Parathyroid adenoma (tissue), 2 donors: ENCODE data around the gene BPNT1.

Source experiments
- H2AFZ ChIP-seq: fragments of 300-600 bp; sonication (generic); one replicate; pipeline ENCODE4 v1.7.0; 2017; ENCODE audit warnings: antibody characterized with exemption, mild to moderate bottlenecking
- H3K27ac ChIP-seq: fragments of 300-600 bp; sonication (generic); one replicate; pipeline ENCODE4 v1.7.0; 2017
- H3K27me3 ChIP-seq: fragments of 300-600 bp; sonication (generic); one replicate; pipeline ENCODE4 v1.7.0; 2017; ENCODE audit warnings: low read length; ENCODE audit not compliant: control insufficient read depth, insufficient read depth
- H3K36me3 ChIP-seq: fragments of 300-600 bp; sonication (generic); one replicate; pipeline ENCODE4 v1.7.0; 2017; ENCODE audit warnings: low read length; ENCODE audit not compliant: control insufficient read depth, insufficient read depth
- H3K4me1 ChIP-seq: fragments of 300-600 bp; sonication (generic); one replicate; pipeline ENCODE4 v1.7.0; 2017; ENCODE audit warnings: control low read depth
- H3K4me2 ChIP-seq: fragments of 300-600 bp; sonication (generic); one replicate; pipeline ENCODE4 v1.7.0; 2017; ENCODE audit warnings: low read length
- H3K4me3 ChIP-seq: fragments of 300-600 bp; sonication (generic); one replicate; pipeline ENCODE4 v1.7.0; 2017; ENCODE audit warnings: low read depth, low read length
- H3K79me2 ChIP-seq: fragments of 300-600 bp; sonication (generic); one replicate; pipeline ENCODE4 v1.7.0; 2017; ENCODE audit warnings: control low read depth
- H3K9ac ChIP-seq: fragments of 300-600 bp; sonication (generic); one replicate; pipeline ENCODE4 v1.7.0; 2017; ENCODE audit warnings: mild to moderate bottlenecking
- H3K9me3 ChIP-seq: fragments of 300-600 bp; sonication (generic); one replicate; pipeline ENCODE4 v1.7.0; 2017; ENCODE audit warnings: low read length; ENCODE audit not compliant: control insufficient read depth
- CTCF ChIP-seq: fragments of 300-600 bp; sonication (generic); IDR thresholded peaks from one replicate; pipeline ENCODE4 v1.7.0; 2017; ENCODE audit warnings: antibody characterized with exemption, mild to moderate bottlenecking
- donor health status: primary hyperparathyroidism.

Gene BPNT1

GRCh38 chr1:220060876-220061275 is 28.7 kb downstream of the BPNT1 start:
- no peaks in the 10 kb centered on the region for H3K9me3 ChIP-seq

GRCh38 chr1:220056374-220056773 is 33.2 kb downstream of the BPNT1 start:
- Histone ChIP-seq H3K27me3 (no peaks in the 10 kb centered on the region), H3K9me3 (no peaks in the 10 kb centered on the region), H3K4me1 (no peaks in the 10 kb centered on the region), H3K9ac (no peak overlapping the region), H3K4me2 (no peak overlapping the region), H2AFZ (no peak overlapping the region), H3K36me3 (no peaks in the 10 kb centered on the region), H3K4me3 (no peak overlapping the region), H3K27ac (no peak overlapping the region), H3K79me2 (no peaks in the 10 kb centered on the region)
- TF ChIP-seq CTCF, result no peak

More at GRCh38 chr1:220060876-220061275, 28.7 kb downstream of the BPNT1 start:
- H3K4me2 ChIP-seq, result no peak overlapping the region
- H3K4me3 ChIP-seq, result no peak overlapping the region
- no peak overlapping the region for H3K27ac ChIP-seq
- H3K9ac ChIP-seq, result no peak overlapping the region
- no peaks in the 10 kb centered on the region for H3K79me2 ChIP-seq
- no peaks in the 10 kb centered on the region for H3K4me1 ChIP-seq
- no peaks in the 10 kb centered on the region for H3K27me3 ChIP-seq
- no peak overlapping the region for H2AFZ ChIP-seq
- no peaks in the 10 kb centered on the region for H3K36me3 ChIP-seq
- no peak for TF ChIP-seq CTCF

GRCh38 chr1:220046052-220046930 is 43.3 kb downstream of the BPNT1 start, which contains the start of gene EPRS1:
Gene EPRS1 (minus strand): TSS chr1:220046505. CDS start chr1:220046388, 117 bp downstream.
- Histone ChIP-seq H3K4me1 (peaks cover 2% of the 10 kb centered on the region), H3K27ac (peak within 1 kb of the TSS; percentile 76), H3K4me2 (peak within 1 kb of the TSS; percentile 88), H2AFZ (peak within 1 kb of the TSS; percentile 93), H3K9me3 (no peaks in the 10 kb centered on the region), H3K79me2 (peaks cover 3% of the 10 kb centered on the region), H3K36me3 (no peaks in the 10 kb centered on the region), H3K9ac (peak within 1 kb of the TSS; percentile 3), H3K4me3 (peak within 1 kb of the TSS; percentile 97), H3K27me3 (no peaks in the 10 kb centered on the region)
- TF ChIP-seq CTCF, result peak; percentile 57

GRCh38 chr1:220045356-220046051 is 44.1 kb downstream of the BPNT1 start:
- Histone ChIP-seq H3K4me3 (peak overlapping the region; percentile 97), H3K9me3 (no peaks in the 10 kb centered on the region), H3K36me3 (no peaks in the 10 kb centered on the region), H3K79me2 (peaks cover 3% of the 10 kb centered on the region), H3K4me2 (peak overlapping the region; percentile 88), H3K27ac (peak overlapping the region; percentile 76), H3K9ac (no peak overlapping the region), H3K27me3 (no peaks in the 10 kb centered on the region), H2AFZ (peak overlapping the region; percentile 93), H3K4me1 (peaks cover 2% of the 10 kb centered on the region)
- TF ChIP-seq CTCF, result no peak
